Hair follicle dermal papilla cell (primary cell): ENCODE results near the gene CT45A10. TPM values are rescaled to one million over a fixed set of nuclear protein-coding genes. Genes with fewer than 3 reads are reported as not detected.

Experiments used
- total RNA-seq: library from RNA; depleted of rRNA; stranded (reverse); fragments of >200 nt; gene quantifications from 2 replicates; pipeline ENCODE4 v1.2.3, GENCODE V29; 2012

Gene CT45A10, protein sequence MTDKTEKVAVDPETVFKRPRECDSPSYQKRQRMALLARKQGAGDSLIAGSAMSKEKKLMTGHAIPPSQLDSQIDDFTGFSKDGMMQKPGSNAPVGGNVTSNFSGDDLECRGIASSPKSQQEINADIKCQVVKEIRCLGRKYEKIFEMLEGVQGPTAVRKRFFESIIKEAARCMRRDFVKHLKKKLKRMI
- not detected in 2 replicates for total RNA-seq

DNA sequence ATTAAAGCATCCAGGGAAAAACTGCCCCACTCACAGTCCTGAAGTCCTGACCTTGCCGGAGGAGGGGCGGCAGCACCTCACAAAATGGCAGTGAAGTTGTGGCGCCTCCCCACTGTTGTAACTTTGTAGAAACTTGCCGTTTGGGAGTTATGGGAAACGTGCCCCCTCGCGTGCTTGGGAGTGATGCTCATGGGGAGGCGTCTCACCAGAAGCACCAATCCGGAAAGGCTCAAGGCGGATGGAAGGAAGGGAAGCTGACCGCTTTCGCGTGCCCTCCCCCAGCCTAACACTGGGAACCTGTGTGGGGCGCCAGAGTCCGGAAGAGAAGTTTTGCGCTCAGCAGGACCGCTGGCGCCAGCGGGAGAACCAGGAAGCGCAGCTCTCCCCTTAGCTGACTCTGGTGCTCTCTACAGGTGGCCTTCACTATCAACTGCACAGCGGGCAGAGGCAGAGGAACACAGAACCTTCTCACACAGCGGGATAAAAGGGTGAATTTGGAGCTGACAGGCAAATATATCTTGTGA lies at the start of gene CT45A10, which contains the start of gene SAGE1:
Gene CT45A10 (minus strand): TSS at position 151 of the 524 bp plus-strand sequence. CDS start 8,100 bp downstream, outside the sequence.
Gene SAGE1 (plus strand): TSS at position 423 of the 524 bp plus-strand sequence. CDS start 2,527 bp downstream, outside the sequence.

DNA sequence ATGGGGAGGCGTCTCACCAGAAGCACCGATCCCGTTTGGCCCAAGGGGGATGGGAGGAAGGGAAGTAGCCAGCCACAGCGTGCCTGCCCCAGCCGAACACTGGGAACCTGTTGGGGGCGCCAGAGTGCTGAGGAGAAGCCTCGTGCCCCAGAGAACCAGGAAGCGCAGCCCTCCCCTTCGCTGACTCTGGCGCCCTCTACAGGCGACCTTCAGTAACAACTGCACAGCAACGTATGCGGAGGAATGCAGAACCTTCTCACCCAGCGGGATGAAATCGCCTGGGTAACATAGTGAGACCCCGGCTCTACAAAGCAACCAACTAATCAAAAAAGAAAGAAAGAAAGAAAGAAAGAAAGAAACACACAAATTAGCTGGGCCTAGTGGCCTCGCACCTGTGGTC lies 21.5 kb downstream of the CT45A10 start, which contains the start of gene CT45A9:
Gene CT45A9 (minus strand): TSS at position 101 of the 400 bp plus-strand sequence. CDS start 3,751 bp downstream, outside the sequence.

DNA sequence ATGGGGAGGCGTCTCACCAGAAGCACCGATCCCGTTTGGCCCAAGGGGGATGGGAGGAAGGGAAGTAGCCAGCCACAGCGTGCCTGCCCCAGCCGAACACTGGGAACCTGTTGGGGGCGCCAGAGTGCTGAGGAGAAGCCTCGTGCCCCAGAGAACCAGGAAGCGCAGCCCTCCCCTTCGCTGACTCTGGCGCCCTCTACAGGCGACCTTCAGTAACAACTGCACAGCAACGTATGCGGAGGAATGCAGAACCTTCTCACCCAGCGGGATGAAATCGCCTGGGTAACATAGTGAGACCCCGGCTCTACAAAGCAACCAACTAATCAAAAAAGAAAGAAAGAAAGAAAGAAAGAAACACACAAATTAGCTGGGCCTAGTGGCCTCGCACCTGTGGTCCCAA lies 38.8 kb downstream of the CT45A10 start, which contains the start of gene CT45A8:
Gene CT45A8 (minus strand): TSS at position 101 of the 400 bp plus-strand sequence. CDS start 3,755 bp downstream, outside the sequence.

DNA sequence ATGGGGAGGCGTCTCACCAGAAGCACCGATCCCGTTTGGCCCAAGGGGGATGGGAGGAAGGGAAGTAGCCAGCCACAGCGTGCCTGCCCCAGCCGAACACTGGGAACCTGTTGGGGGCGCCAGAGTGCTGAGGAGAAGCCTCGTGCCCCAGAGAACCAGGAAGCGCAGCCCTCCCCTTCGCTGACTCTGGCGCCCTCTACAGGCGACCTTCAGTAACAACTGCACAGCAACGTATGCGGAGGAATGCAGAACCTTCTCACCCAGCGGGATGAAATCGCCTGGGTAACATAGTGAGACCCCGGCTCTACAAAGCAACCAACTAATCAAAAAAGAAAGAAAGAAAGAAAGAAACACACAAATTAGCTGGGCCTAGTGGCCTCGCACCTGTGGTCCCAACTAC lies 56.1 kb downstream of the CT45A10 start, which contains the start of gene CT45A7:
Gene CT45A7 (minus strand): TSS at position 101 of the 400 bp plus-strand sequence. CDS start 3,747 bp downstream, outside the sequence.

Other genes with a start within 250 kb of the CT45A10 start
- not detected in 2 replicates for gene CT45A1, start 179.8 kb downstream of the CT45A10 start, total RNA-seq
- not detected in 2 replicates for gene CT45A3, start 125.3 kb downstream of the CT45A10 start, total RNA-seq
- gene CT45A5, start 107.9 kb downstream of the CT45A10 start, total RNA-seq: not detected in 2 replicates
- gene CT45A6, start 90.7 kb downstream of the CT45A10 start, total RNA-seq: not detected in 2 replicates
- gene CT45A2, start 73.4 kb downstream of the CT45A10 start, total RNA-seq: not detected in 2 replicates
- gene CT45A7, start 56.2 kb downstream of the CT45A10 start, total RNA-seq: not detected in 2 replicates
- gene CT45A8, start 38.9 kb downstream of the CT45A10 start, total RNA-seq: not detected in 2 replicates
- gene CT45A9, start 21.6 kb downstream of the CT45A10 start, total RNA-seq: not detected in 2 replicates
- gene SAGE1, start 272 bp upstream of the CT45A10 start, total RNA-seq: not detected in 2 replicates
- 21.3 and 23.7 TPM in 2 replicates for gene MMGT1, start 80.5 kb upstream of the CT45A10 start, total RNA-seq
- 21.9 and 24.3 TPM in 2 replicates for gene SLC9A6, start 92.0 kb upstream of the CT45A10 start, total RNA-seq